ENCODE data around the gene RBM34.

RBM34 gene

GRCh38 chr1:235190431-235190830 is 29.4 kb upstream of the RBM34 start:
- no peak overlapping the region for H3K4me3 ChIP-seq (ENCODE audit: low read depth, low read length)
- TF ChIP-seq, protein P1, sequence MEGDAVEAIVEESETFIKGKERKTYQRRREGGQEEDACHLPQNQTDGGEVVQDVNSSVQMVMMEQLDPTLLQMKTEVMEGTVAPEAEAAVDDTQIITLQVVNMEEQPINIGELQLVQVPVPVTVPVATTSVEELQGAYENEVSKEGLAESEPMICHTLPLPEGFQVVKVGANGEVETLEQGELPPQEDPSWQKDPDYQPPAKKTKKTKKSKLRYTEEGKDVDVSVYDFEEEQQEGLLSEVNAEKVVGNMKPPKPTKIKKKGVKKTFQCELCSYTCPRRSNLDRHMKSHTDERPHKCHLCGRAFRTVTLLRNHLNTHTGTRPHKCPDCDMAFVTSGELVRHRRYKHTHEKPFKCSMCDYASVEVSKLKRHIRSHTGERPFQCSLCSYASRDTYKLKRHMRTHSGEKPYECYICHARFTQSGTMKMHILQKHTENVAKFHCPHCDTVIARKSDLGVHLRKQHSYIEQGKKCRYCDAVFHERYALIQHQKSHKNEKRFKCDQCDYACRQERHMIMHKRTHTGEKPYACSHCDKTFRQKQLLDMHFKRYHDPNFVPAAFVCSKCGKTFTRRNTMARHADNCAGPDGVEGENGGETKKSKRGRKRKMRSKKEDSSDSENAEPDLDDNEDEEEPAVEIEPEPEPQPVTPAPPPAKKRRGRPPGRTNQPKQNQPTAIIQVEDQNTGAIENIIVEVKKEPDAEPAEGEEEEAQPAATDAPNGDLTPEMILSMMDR (IDR thresholded peaks at IDR 0.05; ENCODE audit: low read depth, low read length, missing control alignments): no peak
- no peak for DNase-seq (ENCODE audit: low read depth)
- in situ Hi-C loops (cut with HindIII; ENCODE audit: low sequenced_read_pairs): no loop called here

GRCh38 chr1:235187316-235187715 is 26.3 kb upstream of the RBM34 start:
- DNase-seq (ENCODE audit: low read depth): no peak
- TF ChIP-seq, protein P1 (IDR thresholded peaks at IDR 0.05; ENCODE audit: low read depth, low read length, missing control alignments): no peak
- in situ Hi-C loops (cut with HindIII; ENCODE audit: low sequenced_read_pairs): no loop called here
- H3K4me3 ChIP-seq (ENCODE audit: low read depth, low read length): no peak overlapping the region

GRCh38 chr1:235181561-235182245 is 20.7 kb upstream of the RBM34 start:
- no peak for DNase-seq (ENCODE audit: low read depth)
- TF ChIP-seq, protein P1 (IDR thresholded peaks at IDR 0.05; ENCODE audit: low read depth, low read length, missing control alignments): no peak
- in situ Hi-C loops (cut with HindIII; ENCODE audit: low sequenced_read_pairs): loop anchor here (5.0 kb wide), 1 partner anchor 46 kb away; no protein-coding TSS in a partner anchor
- no peak overlapping the region for H3K4me3 ChIP-seq (ENCODE audit: low read depth, low read length)

GRCh38 chr1:235180916-235181460 is 19.9 kb upstream of the RBM34 start:
- TF ChIP-seq, protein P1 (IDR thresholded peaks at IDR 0.05; ENCODE audit: low read depth, low read length, missing control alignments): no peak
- no peak overlapping the region for H3K4me3 ChIP-seq (ENCODE audit: low read depth, low read length)
- in situ Hi-C loops (cut with HindIII; ENCODE audit: low sequenced_read_pairs): loop anchor here (5.0 kb wide), 1 partner anchor 46 kb away; no protein-coding TSS in a partner anchor
- DNase-seq (ENCODE audit: low read depth): no peak

- no peak overlapping the region for H3K4me3 ChIP-seq (ENCODE audit: low read depth, low read length)
- DNase-seq (ENCODE audit: low read depth): no peak
- in situ Hi-C loops (cut with HindIII; ENCODE audit: low sequenced_read_pairs): no loop called here
- TF ChIP-seq, protein P1 (IDR thresholded peaks at IDR 0.05; ENCODE audit: low read depth, low read length, missing control alignments): no peak
Measured at GRCh38 chr1:235176486-235176885, 15.4 kb upstream of the RBM34 start.

DNA sequence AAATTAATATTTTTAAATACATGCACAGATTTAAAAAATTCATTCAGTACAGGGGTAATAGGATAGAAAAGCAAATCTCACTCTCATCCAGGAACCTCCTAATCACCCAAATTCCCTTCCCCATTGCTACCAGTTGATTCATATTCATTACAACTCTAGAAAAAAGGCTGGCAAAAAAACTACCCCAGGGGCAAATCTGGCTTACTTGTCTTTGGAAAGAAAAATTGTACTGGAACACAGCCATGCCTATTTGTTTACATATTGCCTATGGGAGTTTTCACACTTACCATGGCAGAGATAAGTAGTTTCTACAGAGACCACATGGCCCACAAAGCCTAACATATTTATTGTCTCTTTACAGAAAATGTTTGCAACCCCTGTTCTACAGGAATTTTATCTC is 8.9 kb upstream of the RBM34 start:
- H3K4me3 ChIP-seq (ENCODE audit: low read depth, low read length): no peak overlapping the region
- no peak for DNase-seq (ENCODE audit: low read depth)

More for the DNA sequence above, 8.9 kb upstream of the RBM34 start:
- in situ Hi-C loops (cut with HindIII; ENCODE audit: low sequenced_read_pairs): no loop called here
- TF ChIP-seq, protein P1 (IDR thresholded peaks at IDR 0.05; ENCODE audit: low read depth, low read length, missing control alignments): no peak

All from astrocyte of the cerebellum (primary cell).